Thyroid gland (tissue), 4 donors: Measurements from ENCODE around the gene NR1H2.

Experiments used
- POLR2A ChIP-seq, 2 donors: fragments of 450-650 bp; IDR thresholded peaks; one replicate each; pipeline ENCODE4 v1.6.1; 2017; ENCODE audit warnings: antibody characterized with exemption in 2 of 2, mild to moderate bottlenecking in 2 of 2, moderate library complexity in 1 of 2
- TF ChIP-seq, protein P1 (sequence below), 6 experiments: fragments of 200-600 bp in 3 of 6; fragments of 450-650 bp in 3 of 6; sonication (generic) in 3 of 6; IDR thresholded peaks; one replicate each; pipeline ENCODE4 v1.5.1; 2016 to 2019; ENCODE audit warnings: antibody characterized with exemption in 6 of 6, mild to moderate bottlenecking in 2 of 6, inconsistent platforms in 1 of 6, moderate library complexity in 1 of 6

GRCh38 chr19:50415661-50416033, 39.4 kb downstream of the NR1H2 start:
- TF ChIP-seq, protein P1, sequence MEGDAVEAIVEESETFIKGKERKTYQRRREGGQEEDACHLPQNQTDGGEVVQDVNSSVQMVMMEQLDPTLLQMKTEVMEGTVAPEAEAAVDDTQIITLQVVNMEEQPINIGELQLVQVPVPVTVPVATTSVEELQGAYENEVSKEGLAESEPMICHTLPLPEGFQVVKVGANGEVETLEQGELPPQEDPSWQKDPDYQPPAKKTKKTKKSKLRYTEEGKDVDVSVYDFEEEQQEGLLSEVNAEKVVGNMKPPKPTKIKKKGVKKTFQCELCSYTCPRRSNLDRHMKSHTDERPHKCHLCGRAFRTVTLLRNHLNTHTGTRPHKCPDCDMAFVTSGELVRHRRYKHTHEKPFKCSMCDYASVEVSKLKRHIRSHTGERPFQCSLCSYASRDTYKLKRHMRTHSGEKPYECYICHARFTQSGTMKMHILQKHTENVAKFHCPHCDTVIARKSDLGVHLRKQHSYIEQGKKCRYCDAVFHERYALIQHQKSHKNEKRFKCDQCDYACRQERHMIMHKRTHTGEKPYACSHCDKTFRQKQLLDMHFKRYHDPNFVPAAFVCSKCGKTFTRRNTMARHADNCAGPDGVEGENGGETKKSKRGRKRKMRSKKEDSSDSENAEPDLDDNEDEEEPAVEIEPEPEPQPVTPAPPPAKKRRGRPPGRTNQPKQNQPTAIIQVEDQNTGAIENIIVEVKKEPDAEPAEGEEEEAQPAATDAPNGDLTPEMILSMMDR (IDR thresholded peaks at IDR 0.05): no peak
- TF ChIP-seq POLR2A (IDR thresholded peaks at IDR 0.05): no peak
